A549 (cell line): Measurements from ENCODE around the gene SYCN. TPM values are rescaled to one million over a fixed set of nuclear protein-coding genes. Genes with fewer than 3 reads are reported as not detected.

ENCODE experiments used
- ATAC-seq, 2 experiments: fragments of 200-7000 bp in 1 of 2; fragments of >200 bp in 1 of 2; cut with Nextera tagmentation in 1 of 2; cut with Tn5 transposase in 1 of 2; 3 replicates each; pipeline versions ENCODE4 v1.8.0 to v1.9.1; 2018 to 2020; ENCODE audit warnings: mild to moderate bottlenecking in 1 of 2, moderate library complexity in 1 of 2
- CTCF ChIA-PET: fragments of 300-600 bp; sonication (Branson Sonifier 250); formaldehyde crosslinking; extraction: SDS; loops from one replicate; lab custom pipeline; 2021; ENCODE audit warnings: antibody characterized with exemption, inconsistent platforms; lab: Yijun Ruan, JAX
- POLR2A ChIA-PET: fragments of 350-600 bp; formaldehyde crosslinking; extraction: SDS; loops from one replicate; lab custom pipeline; 2021; ENCODE audit warnings: antibody characterized with exemption, inconsistent platforms; lab: Yijun Ruan, JAX
- DNase-seq, 2 experiments: peaks; one replicate each; pipeline versions ENCODE4 v3.0.0 to v3.0.0-alpha.2; 2011 to 2016; ENCODE audit warnings: low read depth in 1 of 2, low spot score in 1 of 2
- FAIRE-seq: peaks from 2 replicates; lab custom pipeline; 2011; peaks lifted over from hg19 to GRCh38; lab: Jason Lieb, UNC
- H3K27ac ChIP-seq, 2 experiments: fragments of >200 bp; sonication (Bioruptor Twin); formaldehyde crosslinking; 3 replicates each; pipeline ENCODE4 v1.5.1; 2016 to 2017
- H3K4me1 ChIP-seq: fragments of >200 bp; sonication (Bioruptor Twin); formaldehyde crosslinking; 3 replicates; pipeline ENCODE4 v1.6.1; 2016
- H3K4me2 ChIP-seq: fragments of >200 bp; sonication (Bioruptor Twin); formaldehyde crosslinking; 3 replicates; pipeline ENCODE4 v1.6.1; 2016
- H3K4me3 ChIP-seq: fragments of >200 bp; sonication (Bioruptor Twin); formaldehyde crosslinking; 3 replicates; pipeline ENCODE4 v1.5.1; 2016
- H3K9me3 ChIP-seq: fragments of >200 bp; sonication (Bioruptor Twin); formaldehyde crosslinking; 3 replicates; pipeline ENCODE4 v1.6.1; 2016
- BHLHE40 ChIP-seq: IDR thresholded peaks from 2 replicates; pipeline ENCODE4 v1.6.1; 2012; ENCODE audit warnings: low read depth, low read length, inconsistent platforms
- CBX2 ChIP-seq: fragments of 200-600 bp; sonication (generic); IDR thresholded peaks from 2 replicates; pipeline ENCODE4 v1.6.1; 2016; ENCODE audit warnings: low read depth, mild to moderate bottlenecking, borderline replicate concordance
- CEBPB ChIP-seq, 2 experiments: fragments of >200 bp in 1 of 2; sonication (Bioruptor Twin) in 1 of 2; formaldehyde crosslinking in 1 of 2; IDR thresholded peaks; 2 replicates each; pipeline ENCODE4 v1.6.1; 2012 to 2016
- CHD2 ChIP-seq: fragments of 150-350 bp; IDR thresholded peaks from 2 replicates; pipeline ENCODE4 v1.6.1; 2014; ENCODE audit warnings: low read length; ENCODE audit not compliant: partially characterized antibody
- EHF ChIP-seq: fragments of 250-450 bp; sonication (Bioruptor Pico); IDR thresholded peaks from 2 replicates; pipeline ENCODE4 v1.5.0; 2020; ENCODE audit warnings: mild to moderate bottlenecking
- EP300 ChIP-seq, 2 experiments: fragments of >200 bp; sonication (Bioruptor Twin); formaldehyde crosslinking; IDR thresholded peaks; 2 replicates in 1 of 2; 3 replicates in 1 of 2; pipeline ENCODE4 v1.6.1; 2016 to 2017
- FOSB ChIP-seq: fragments of 250-450 bp; sonication (Bioruptor Pico); IDR thresholded peaks from 2 replicates; pipeline ENCODE4 v1.5.0; 2020; ENCODE audit warnings: mild to moderate bottlenecking, moderate library complexity
- HEYL ChIP-seq: fragments of 250-450 bp; sonication (Bioruptor Pico); IDR thresholded peaks from 2 replicates; pipeline ENCODE4 v1.8.0; 2021; ENCODE audit warnings: mild to moderate bottlenecking, moderate library complexity
- HOXA7 ChIP-seq: fragments of 250-450 bp; sonication (Bioruptor Pico); IDR thresholded peaks from 2 replicates; pipeline ENCODE4 v1.5.0; 2020; ENCODE audit warnings: mild to moderate bottlenecking, moderate library complexity
- JUN ChIP-seq, 2 experiments: fragments of >200 bp; sonication (Bioruptor Twin); formaldehyde crosslinking; IDR thresholded peaks; 2 replicates in 1 of 2; 3 replicates in 1 of 2; pipeline ENCODE4 v1.6.1; 2016 to 2017
- KDM1A ChIP-seq: fragments of 200-600 bp; sonication (generic); IDR thresholded peaks from 2 replicates; pipeline ENCODE4 v1.6.1; 2016; ENCODE audit warnings: low read depth, mild to moderate bottlenecking
- KDM5A ChIP-seq: fragments of 200-600 bp; sonication (generic); IDR thresholded peaks from 2 replicates; pipeline ENCODE4 v1.6.1; 2016; ENCODE audit warnings: antibody characterized with exemption, mild to moderate bottlenecking
- MAFK ChIP-seq: fragments of 450-650 bp; IDR thresholded peaks from 2 replicates; pipeline ENCODE4 v1.6.1; 2014; ENCODE audit not compliant: partially characterized antibody
- MAX ChIP-seq: IDR thresholded peaks from 2 replicates; pipeline ENCODE4 v1.6.1; 2012
- MYC ChIP-seq: IDR thresholded peaks from 2 replicates; pipeline ENCODE4 v1.6.1; 2012; ENCODE audit warnings: mild to moderate bottlenecking, inconsistent platforms, low read length, improper control_type of control experiment, borderline replicate concordance
- NFE2L2 ChIP-seq: fragments of 150-350 bp; conservative IDR thresholded peaks from 2 replicates; pipeline ENCODE4 v1.6.1; 2014; ENCODE audit warnings: low read length
- PHF8 ChIP-seq: fragments of 200-600 bp; sonication (generic); IDR thresholded peaks from 2 replicates; pipeline ENCODE4 v1.6.1; 2016; ENCODE audit warnings: low read depth, mild to moderate bottlenecking, antibody characterized with exemption, moderate library complexity, borderline replicate concordance
- POLR2A ChIP-seq: IDR thresholded peaks from 2 replicates; pipeline ENCODE4 v1.6.1; 2012; ENCODE audit warnings: mild to moderate bottlenecking, low read length
- RAD21 ChIP-seq, 2 experiments: fragments of >200 bp in 1 of 2; sonication (Bioruptor Twin) in 1 of 2; formaldehyde crosslinking in 1 of 2; IDR thresholded peaks in 1 of 2; conservative IDR thresholded peaks in 1 of 2; 2 replicates in 1 of 2; 3 replicates in 1 of 2; pipeline ENCODE4 v1.6.1; 2012 to 2018; ENCODE audit warnings: inconsistent platforms in 1 of 2
- RFX5 ChIP-seq: fragments of 450-650 bp; IDR thresholded peaks from 2 replicates; pipeline ENCODE4 v1.7.1; 2014; ENCODE audit warnings: antibody characterized with exemption, mild to moderate bottlenecking, moderate library complexity
- RNF2 ChIP-seq: fragments of 200-600 bp; sonication (generic); IDR thresholded peaks from 2 replicates; pipeline ENCODE4 v1.6.1; 2016; ENCODE audit warnings: low read depth, mild to moderate bottlenecking, antibody characterized with exemption, moderate library complexity, borderline replicate concordance
- SMC3 ChIP-seq: fragments of >200 bp; sonication (Bioruptor Twin); formaldehyde crosslinking; IDR thresholded peaks from 3 replicates; pipeline ENCODE4 v1.6.1; 2018; ENCODE audit warnings: inconsistent platforms
- ZFP36 ChIP-seq: fragments of 450-650 bp; IDR thresholded peaks from 2 replicates; pipeline ENCODE4 v1.6.1; 2014; ENCODE audit warnings: borderline replicate concordance; ENCODE audit not compliant: partially characterized antibody
- ZNF302 ChIP-seq: fragments of 250-450 bp; sonication (Bioruptor Pico); IDR thresholded peaks from 2 replicates; pipeline ENCODE4 v1.9.0; 2021; ENCODE audit warnings: inconsistent platforms, mild to moderate bottlenecking, moderate library complexity
- ZSCAN20 ChIP-seq: fragments of 250-450 bp; sonication (Bioruptor Pico); IDR thresholded peaks from 2 replicates; pipeline ENCODE4 v1.8.0; 2022; ENCODE audit warnings: mild to moderate bottlenecking, moderate library complexity
- WGBS: methylation state at CpG from one replicate; pipeline ENCODE4 v1.1.6; 2017; ENCODE audit errors: missing lambda C conversion rate; 5-methylcytosine and 5-hydroxymethylcytosine counted together
- polyA plus RNA-seq, 4 experiments: library from polyadenylated mRNA; depleted of rRNA in 3 of 4; stranded (reverse); fragments of >200 nt; fragmentation: RNase III in 1 of 4; extraction: RNeasy Plus Mini Kit Qiagen cat#74134 plus additional on column Dnase treatment in 1 of 4; gene quantifications; 2 replicates in 3 of 4; 3 replicates in 1 of 4; pipeline ENCODE4 v1.2.3, GENCODE V29; 2011 to 2017
- TF ChIP-seq, protein P1 (sequence below): fragments of 250-450 bp; sonication (Bioruptor Pico); IDR thresholded peaks from 2 replicates; pipeline ENCODE4 v1.5.0; 2021; ENCODE audit warnings: mild to moderate bottlenecking, moderate library complexity, borderline replicate concordance
- TF ChIP-seq, protein P2 (sequence below): fragments of >200 bp; sonication (Bioruptor Twin); formaldehyde crosslinking; IDR thresholded peaks from 3 replicates; pipeline ENCODE4 v1.6.1; 2016

Gene SYCN
- polyA plus RNA-seq, 2 of the 4 experiments (the other 2 are of a cell fraction), result not detected

- Histone ChIP-seq H3K27ac (no peak overlapping the region), H3K4me2 (no peak overlapping the region), H3K4me3 (no peak overlapping the region), H3K9me3 (no peaks in the 10 kb centered on the region), H3K4me1 (peaks cover 6% of the 10 kb centered on the region; the same call in 1 of the 3 replicates)
- DNase-seq, result no peak
- 76% methylated on average over 9 of the region's 9 CpGs for WGBS
- TF ChIP-seq RNF2 (no peak), NFE2L2 (no peak), CHD2 (no peak), HEYL (CRISPR knock-in tag) (no peak), ZNF302 (CRISPR knock-in tag) (no peak), BHLHE40 (no peak), KDM5A (no peak), CBX2 (no peak), KDM1A (no peak), ZFP36 (no peak), ZSCAN20 (CRISPR knock-in tag) (no peak), EHF (CRISPR knock-in tag) (no peak), MYC (no peak), SMC3 (no peak), RAD21 (conservative IDR thresholded peaks at IDR 0.05 in 1 of 2, IDR thresholded peaks at IDR 0.05 in 1 of 2) (no peak), MAX (no peak), RFX5 (no peak), EP300 (IDR thresholded peaks at IDR 0.05) (no peak)
- TF ChIP-seq, protein P1, sequence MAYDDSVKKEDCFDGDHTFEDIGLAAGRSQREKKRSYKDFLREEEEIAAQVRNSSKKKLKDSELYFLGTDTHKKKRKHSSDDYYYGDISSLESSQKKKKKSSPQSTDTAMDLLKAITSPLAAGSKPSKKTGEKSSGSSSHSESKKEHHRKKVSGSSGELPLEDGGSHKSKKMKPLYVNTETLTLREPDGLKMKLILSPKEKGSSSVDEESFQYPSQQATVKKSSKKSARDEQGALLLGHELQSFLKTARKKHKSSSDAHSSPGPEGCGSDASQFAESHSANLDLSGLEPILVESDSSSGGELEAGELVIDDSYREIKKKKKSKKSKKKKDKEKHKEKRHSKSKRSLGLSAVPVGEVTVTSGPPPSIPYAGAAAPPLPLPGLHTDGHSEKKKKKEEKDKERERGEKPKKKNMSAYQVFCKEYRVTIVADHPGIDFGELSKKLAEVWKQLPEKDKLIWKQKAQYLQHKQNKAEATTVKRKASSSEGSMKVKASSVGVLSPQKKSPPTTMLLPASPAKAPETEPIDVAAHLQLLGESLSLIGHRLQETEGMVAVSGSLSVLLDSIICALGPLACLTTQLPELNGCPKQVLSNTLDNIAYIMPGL, result no peak
- TF ChIP-seq, protein P2, sequence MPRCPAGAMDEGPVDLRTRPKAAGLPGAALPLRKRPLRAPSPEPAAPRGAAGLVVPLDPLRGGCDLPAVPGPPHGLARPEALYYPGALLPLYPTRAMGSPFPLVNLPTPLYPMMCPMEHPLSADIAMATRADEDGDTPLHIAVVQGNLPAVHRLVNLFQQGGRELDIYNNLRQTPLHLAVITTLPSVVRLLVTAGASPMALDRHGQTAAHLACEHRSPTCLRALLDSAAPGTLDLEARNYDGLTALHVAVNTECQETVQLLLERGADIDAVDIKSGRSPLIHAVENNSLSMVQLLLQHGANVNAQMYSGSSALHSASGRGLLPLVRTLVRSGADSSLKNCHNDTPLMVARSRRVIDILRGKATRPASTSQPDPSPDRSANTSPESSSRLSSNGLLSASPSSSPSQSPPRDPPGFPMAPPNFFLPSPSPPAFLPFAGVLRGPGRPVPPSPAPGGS, result no peak
- ChIA-PET POLR2A (no interaction called here), CTCF (interaction anchor here (0.6 to 7.0 kb wide), 5 partner anchors 9 to 119 kb away, joined by 3 to 44 read pairs (median 5); no protein-coding TSS in a partner anchor)
- no peak; a peak in 1 of 6 replicates for ATAC-seq
- FAIRE-seq, result no peak
Measured at GRCh38 chr19:39208175-39208795, 4.2 kb upstream of the SYCN start.

- no peaks in the 10 kb centered on the region for H3K9me3 ChIP-seq
- peak; percentile 98 for FAIRE-seq
- no peak overlapping the region for H3K4me2 ChIP-seq
- ChIA-PET CTCF (interaction anchor here (1.0 to 7.0 kb wide), 6 partner anchors 9 to 169 kb away, joined by 3 to 44 read pairs (median 4); no protein-coding TSS in a partner anchor), POLR2A (interaction anchor here (0.7 kb wide), 1 partner anchor 162 kb away, joined by 3 read pairs; no protein-coding TSS in a partner anchor)
- WGBS, result 38% methylated on average over 6 of the region's 6 CpGs
- H3K4me1 ChIP-seq, result peaks cover 6% of the 10 kb centered on the region; the same call in 1 of the 3 replicates
- TF ChIP-seq MAX (no peak), ZFP36 (peak; percentile 39), MAFK (no peak), POLR2A (no peak), PHF8 (no peak), FOSB (CRISPR knock-in tag) (no peak), HOXA7 (CRISPR knock-in tag) (no peak), JUN (IDR thresholded peaks at IDR 0.05) (0 out of 5 replicates have a peak, but pooled peaks of 1 of the 2 experiments have one; percentile 21), CEBPB (IDR thresholded peaks at IDR 0.05) (peak in 1 of 2 experiments; percentile 34; a peak in 1 of 4 replicates)
- H3K27ac ChIP-seq, result no peak overlapping the region
- DNase-seq, result no peak
- ATAC-seq, result no peak
- H3K4me3 ChIP-seq, result no peak overlapping the region
Measured at GRCh38 chr19:39207293-39207836, 3.3 kb upstream of the SYCN start.
